NCI-H82 treated with DMSO at 0.1 percent for 48 hours (cell line): ENCODE results near the gene ANO2.

ENCODE experiments used
- DNase-seq: peaks from one replicate; lab custom pipeline; 2025; ENCODE audit not compliant: unreplicated experiment; lab: John Stamatoyannopoulos, UW

Gene ANO2

DNA sequence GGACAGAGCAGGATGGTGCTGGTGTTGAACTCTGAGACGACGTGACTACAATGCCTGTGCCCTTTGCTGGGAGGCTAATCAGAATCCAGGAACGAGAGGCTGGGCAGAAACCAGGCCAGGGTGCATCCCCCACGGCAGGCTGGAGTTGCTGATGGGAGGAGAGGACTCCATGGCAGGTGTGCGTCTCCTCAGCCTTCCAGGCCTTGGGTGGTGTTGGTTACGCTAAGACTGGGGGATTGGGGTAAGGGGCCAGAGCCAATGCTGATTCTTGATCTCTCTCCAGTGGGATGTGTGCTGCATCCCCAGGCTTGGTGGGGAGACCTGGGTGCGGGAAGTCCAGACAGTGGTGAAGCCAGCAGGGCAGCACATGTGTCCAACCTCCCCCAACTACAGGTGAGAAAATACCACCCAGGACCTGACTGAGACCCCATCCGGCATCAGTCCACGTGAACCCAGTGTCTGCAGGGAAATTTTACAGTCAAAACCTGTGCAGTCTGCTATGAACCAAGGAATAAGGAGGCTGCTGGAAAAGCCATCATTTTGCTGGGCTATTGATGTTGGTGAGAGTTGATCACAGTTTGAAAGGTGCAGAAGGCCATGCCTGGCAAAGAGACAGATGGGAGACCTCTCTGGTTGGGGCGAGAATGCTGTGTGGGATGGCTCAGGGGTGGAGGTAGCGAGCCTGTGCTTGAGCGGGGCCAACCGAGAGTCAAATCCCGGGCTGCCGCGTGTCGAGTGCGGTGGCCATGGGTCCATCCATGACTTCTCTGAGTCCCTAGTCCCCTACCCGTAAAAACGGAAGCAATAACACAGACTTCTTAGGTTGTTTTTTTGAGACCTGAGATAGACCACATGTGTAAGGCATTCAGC is 423.4 kb downstream of the ANO2 start:
- no peak for DNase-seq

DNA sequence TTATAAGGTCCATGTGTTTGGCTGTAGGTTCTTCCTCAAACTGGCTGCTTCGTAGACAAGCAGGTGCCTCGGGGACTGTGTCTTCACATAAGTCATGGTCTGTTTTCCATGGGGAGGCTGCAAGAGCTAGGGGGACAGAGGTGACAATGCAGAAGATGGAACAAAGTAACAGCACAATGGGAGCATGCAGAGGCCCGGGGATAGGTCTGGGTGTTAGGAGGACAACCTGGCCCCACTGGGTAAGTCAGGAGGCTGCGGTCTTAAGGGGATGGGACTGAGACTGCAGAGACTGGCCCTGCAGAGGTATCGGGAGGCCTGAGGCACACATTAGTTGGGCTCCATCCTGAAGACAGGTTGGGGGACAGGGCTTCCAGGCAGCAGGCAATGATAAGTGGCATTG is 424.2 kb downstream of the ANO2 start:
- no peak for DNase-seq

DNA sequence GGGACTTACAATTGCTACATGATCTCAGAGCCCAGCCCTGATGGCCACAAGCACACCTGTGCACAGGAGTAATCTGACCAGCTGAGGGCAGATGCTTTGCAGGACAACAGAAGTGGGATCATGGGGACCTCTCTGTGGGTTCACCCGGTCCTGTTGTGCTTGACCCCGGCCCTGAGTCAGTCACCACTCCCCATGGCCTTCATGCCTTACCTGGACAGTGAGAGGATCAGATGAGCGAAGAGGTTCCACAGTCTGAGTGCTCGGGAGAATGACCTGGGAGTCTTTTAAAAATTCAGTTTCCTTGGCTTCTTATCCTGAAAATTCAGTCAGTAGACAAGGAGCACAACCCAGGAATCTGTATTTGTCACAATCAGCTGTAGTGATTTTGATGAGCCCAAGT is 425.0 kb downstream of the ANO2 start:
- DNase-seq: no peak

DNA sequence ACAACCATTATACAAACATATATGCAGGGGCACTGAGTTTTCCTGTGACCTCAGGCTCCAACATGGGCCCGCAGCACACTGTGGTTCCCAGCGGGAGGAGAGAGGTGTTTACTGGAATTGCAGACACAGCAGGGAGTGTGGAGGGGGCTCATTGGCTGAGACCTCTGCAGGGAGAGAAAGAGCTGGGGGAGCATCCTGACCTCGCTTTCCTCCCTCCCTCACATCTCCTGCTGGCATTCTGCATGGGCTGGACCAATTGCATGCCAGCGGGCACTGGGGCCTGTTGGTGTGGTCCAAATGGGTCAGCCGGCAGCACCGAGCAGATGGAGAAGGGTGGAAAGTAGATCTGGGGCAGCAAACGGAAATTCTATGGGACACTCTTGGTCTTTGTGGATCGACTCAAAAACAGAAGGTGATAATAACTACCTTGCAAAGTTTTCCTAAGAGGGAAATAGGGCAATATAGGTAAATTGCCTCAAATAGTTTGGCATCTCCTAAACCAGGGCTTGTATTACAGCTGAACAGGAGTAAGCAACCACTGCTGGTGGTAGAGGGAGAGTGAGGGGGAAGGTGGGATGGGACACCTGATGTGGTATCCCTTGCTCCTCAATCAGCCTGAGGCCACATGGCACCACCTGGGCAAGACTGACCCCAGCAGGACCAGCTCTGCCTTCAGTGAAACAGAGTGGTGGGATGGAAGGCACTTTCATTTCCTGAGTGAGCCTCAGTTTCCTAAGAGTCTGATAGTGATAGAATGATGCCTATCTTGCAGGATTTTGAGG is 426.3 kb downstream of the ANO2 start:
- no peak for DNase-seq

DNA sequence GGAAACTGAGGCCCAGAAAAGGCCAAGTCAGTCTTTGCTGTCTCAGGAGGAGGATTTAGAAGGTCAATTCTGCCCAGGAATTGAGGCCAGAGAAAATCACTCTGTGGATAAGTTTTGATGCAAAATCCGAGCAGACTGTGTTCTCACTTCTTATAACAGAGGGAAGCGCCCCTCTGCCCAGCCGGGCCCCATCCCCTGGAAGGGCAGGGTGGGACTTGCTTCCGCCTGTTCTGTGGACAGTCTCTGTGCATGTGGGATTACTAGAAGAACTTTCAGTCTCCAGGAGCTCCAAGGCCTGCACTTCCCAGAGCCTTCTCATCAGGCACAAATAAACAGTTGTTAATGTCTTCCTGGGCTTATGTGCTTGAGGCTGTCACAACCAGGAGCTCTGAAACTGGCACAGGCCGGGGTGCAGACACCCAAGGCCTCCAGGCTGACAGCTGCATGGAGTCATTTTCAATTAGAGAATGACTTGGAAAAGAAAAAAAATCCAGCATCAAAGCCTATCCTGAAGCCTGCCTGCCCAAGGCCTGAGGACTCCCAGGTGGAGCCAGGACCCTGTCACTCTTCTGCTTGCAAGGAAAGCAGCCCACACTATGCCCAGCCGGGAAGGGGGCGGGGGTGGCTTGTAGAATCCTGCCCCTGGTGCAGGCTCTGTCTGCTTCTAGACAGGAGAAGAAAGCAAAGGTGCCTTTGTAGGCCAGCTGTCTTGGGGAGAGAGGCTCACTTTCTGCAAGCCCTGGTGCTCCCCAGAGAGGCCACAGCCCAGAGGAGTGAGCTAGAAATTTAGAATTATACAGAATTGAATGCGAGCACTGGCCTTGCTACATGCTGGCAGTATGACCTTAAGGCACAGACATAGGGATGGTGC is 428.5 kb downstream of the ANO2 start:
- DNase-seq: no peak

DNA sequence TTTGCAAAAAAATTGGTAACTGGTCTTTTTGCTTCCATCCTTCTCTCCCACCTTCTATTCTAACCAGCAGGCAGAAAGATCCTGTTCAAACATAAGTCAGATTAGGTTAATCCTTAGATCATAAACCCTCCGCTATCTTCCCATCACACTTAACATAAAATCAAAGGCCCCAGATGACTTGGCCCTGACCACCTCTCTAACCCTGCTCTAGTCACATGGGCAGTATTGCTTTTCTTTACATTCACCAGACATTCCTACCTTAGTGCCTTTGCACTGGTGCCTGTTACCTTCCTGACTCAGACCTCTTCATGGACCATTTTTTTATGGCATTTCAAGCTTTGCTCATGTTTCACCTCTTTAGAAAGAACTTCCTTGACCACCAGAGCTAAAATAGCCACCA is 429.6 kb downstream of the ANO2 start:
- DNase-seq: peak; percentile 30

DNA sequence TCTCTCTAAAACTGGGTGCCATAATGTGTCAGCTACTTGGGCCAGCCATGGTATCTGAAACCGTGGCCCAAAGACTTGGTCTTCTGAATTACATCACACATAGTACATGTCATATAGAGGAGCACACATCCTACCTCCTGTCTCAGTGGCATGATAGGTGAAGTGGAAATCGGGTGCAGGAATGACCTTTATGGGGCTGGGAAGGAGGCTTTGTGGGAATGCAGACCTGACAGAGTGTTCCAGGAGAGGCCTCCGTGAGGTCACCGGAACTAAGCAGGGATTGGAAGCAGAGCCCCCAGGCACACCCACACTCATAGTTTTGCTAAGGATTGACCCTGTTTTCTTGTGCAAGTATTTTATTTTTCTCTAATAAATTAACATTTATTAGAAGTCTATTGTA is 430.5 kb downstream of the ANO2 start:
- DNase-seq: no peak

DNA sequence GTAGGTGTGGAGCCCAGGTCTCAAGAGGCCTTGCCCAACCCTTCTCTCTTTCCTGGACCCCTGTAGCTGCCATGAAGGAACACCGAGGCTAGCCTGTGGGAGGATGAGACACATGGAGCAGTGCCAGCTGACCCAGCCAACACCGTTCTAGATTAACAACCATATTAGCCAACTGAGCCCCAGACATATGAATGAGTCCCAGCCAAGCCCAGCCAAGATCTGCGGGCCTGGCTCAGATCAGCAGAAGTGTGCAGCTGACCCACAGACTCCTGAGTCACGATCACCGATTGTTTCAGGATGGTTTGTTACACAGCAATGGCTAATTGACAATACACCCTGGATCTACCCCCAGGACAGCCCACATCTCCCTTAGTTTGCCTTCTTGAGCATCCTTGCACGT is 431.0 kb downstream of the ANO2 start:
- DNase-seq: no peak

DNA sequence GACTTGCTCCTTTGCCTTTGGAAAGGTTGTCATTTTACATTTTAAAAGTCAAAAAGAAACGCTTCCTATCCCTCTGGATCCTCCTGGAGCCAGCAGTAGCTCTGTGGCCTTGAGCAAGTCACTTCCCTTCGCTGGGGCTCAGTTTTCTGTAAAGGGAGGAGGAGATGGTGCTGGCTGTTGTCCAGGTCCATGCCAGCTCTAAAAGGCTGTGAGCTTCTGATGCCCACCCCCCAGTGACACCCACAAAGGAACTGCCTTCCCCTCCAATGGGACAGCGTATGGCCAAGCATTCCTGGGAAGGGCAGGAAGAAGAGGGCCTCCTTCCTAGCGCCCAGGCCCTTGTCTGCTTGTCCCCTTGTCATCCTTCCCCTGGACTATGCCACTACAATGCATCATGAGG is 431.7 kb downstream of the ANO2 start:
- no peak for DNase-seq
